Hepatocyte (in vitro differentiated cells): ENCODE results near the gene KANK4.

Experiments used
- EZH2 ChIP-seq: fragments of 200-600 bp; sonication (generic); IDR thresholded peaks from 2 replicates; pipeline ENCODE4 v1.6.1; 2016; ENCODE audit warnings: antibody characterized with exemption, mild to moderate bottlenecking, borderline replicate concordance
- EZH2phosphoT487 ChIP-seq: fragments of 200-600 bp; sonication (generic); IDR thresholded peaks from one replicate; pipeline ENCODE4 v1.6.1; 2018; ENCODE audit warnings: antibody characterized with exemption, mild to moderate bottlenecking, low read depth, moderate library complexity; ENCODE audit not compliant: unreplicated experiment, severe bottlenecking
- TF ChIP-seq, protein P1 (sequence below): fragments of 200-600 bp; sonication (generic); IDR thresholded peaks from 2 replicates; pipeline ENCODE4 v1.5.1; 2016; ENCODE audit warnings: antibody characterized with exemption, mild to moderate bottlenecking; ENCODE audit not compliant: poor library complexity

DNA sequence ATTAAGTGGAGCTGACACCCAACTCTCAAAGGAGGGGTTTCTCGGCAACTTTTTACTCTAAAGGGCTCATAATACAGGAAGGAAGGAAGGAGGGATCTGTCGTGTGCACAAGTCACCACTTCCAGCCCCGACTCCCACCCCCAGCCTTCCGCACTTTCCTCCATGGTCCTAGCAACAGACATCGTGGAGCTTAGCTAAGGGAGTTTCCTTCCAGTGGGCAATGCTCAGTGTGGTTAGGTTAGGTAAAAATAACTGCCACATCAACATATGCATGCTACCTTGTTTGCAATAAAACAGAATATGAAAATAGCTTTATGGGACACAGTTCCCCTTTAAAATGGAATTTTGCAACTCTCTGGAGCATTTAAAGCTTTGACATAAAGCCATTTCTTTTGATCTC lies 35.2 kb downstream of the KANK4 start:
- TF ChIP-seq, protein P1, sequence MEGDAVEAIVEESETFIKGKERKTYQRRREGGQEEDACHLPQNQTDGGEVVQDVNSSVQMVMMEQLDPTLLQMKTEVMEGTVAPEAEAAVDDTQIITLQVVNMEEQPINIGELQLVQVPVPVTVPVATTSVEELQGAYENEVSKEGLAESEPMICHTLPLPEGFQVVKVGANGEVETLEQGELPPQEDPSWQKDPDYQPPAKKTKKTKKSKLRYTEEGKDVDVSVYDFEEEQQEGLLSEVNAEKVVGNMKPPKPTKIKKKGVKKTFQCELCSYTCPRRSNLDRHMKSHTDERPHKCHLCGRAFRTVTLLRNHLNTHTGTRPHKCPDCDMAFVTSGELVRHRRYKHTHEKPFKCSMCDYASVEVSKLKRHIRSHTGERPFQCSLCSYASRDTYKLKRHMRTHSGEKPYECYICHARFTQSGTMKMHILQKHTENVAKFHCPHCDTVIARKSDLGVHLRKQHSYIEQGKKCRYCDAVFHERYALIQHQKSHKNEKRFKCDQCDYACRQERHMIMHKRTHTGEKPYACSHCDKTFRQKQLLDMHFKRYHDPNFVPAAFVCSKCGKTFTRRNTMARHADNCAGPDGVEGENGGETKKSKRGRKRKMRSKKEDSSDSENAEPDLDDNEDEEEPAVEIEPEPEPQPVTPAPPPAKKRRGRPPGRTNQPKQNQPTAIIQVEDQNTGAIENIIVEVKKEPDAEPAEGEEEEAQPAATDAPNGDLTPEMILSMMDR = no peak
- no peak for TF ChIP-seq EZH2phosphoT487
- TF ChIP-seq EZH2 = no peak
